HCT116 (cell line): ENCODE data around the gene BEND3. TPM values are rescaled to one million over a fixed set of nuclear protein-coding genes. Genes with fewer than 3 reads are reported as not detected.

Experiments used
- ATAC-seq: fragments of 200-7000 bp; cut with Tn5 transposase; 2 replicates; pipeline ENCODE4 v1.9.1; 2020; ENCODE audit warnings: mild to moderate bottlenecking, moderate library complexity
- BruUV-seq: library from RNA; stranded (reverse); fragments of 400-500 nt; replicated peaks from 2 replicates; lab custom pipeline; 2021; lab: Mats Ljungman, UMichigan
- CTCF ChIA-PET: fragments of 300-600 bp; sonication (Branson Sonifier 250); formaldehyde crosslinking; loops from one replicate; lab custom pipeline; 2021; ENCODE audit warnings: antibody characterized with exemption; lab: Charles Lee
- POLR2A ChIA-PET: fragments of 300-600, 350-600 bp; sonication (Branson Sonifier 250); formaldehyde crosslinking; loops from one replicate; lab custom pipeline; 2021; ENCODE audit warnings: antibody characterized with exemption; lab: Charles Lee
- RAD21 ChIA-PET, 2 experiments: fragments of 300-600 bp; sonication (Branson Sonifier 250); formaldehyde crosslinking; loops; one replicate each; lab custom pipeline; 2023; ENCODE audit warnings: low total read pairs in 2 of 2; ENCODE audit not compliant: uncharacterized antibody in 2 of 2, unreplicated experiment in 2 of 2, low non-redundant PET in 1 of 2; lab: Charles Lee
- DNase-seq: peaks from one replicate; pipeline ENCODE4 v3.0.0-alpha.2; 2010; ENCODE audit warnings: low read depth, low spot score
- H2AFZ ChIP-seq: fragments of 200-600 bp; shearing (Covaris generic), sonication (generic); 2 replicates; pipeline ENCODE4 v1.6.1; 2017; ENCODE audit warnings: low read depth, mixed run types, mixed read lengths, antibody characterized with exemption, low read length; ENCODE audit not compliant: poor library complexity, severe bottlenecking
- H3K27ac ChIP-seq: 2 replicates; pipeline ENCODE4 v1.5.1; 2012; ENCODE audit warnings: low read depth, low read length
- H3K27me3 ChIP-seq: fragments of 200-600 bp; sonication (generic); 2 replicates; pipeline ENCODE4 v1.6.1; 2016; ENCODE audit warnings: mixed run types, low read length, mixed read lengths; ENCODE audit not compliant: insufficient read depth
- H3K36me3 ChIP-seq, 2 experiments: fragments of 200-500 bp in 1 of 2; fragments of 200-600 bp in 1 of 2; sonication (Bioruptor generic) in 1 of 2; sonication (generic) in 1 of 2; 2 replicates each; pipeline versions ENCODE4 v1.5.1 to v1.6.1; 2014 to 2016; ENCODE audit warnings: low read length in 2 of 2, inconsistent platforms in 1 of 2, mixed read lengths in 1 of 2, mixed run types in 1 of 2; ENCODE audit not compliant: insufficient read depth in 2 of 2, control insufficient read depth in 1 of 2
- H3K4me1 ChIP-seq, 2 experiments: fragments of 200-600 bp in 1 of 2; sonication (generic) in 1 of 2; 2 replicates each; pipeline versions ENCODE4 v1.5.1 to v1.6.1; 2012 to 2017; ENCODE audit warnings: low read length in 2 of 2, inconsistent platforms in 1 of 2, mild to moderate bottlenecking in 1 of 2, mixed read lengths in 1 of 2, mixed run types in 1 of 2, moderate library complexity in 1 of 2; ENCODE audit not compliant: insufficient read depth in 2 of 2, control insufficient read depth in 1 of 2
- H3K4me2 ChIP-seq: fragments of 200-600 bp; sonication (generic); 2 replicates; pipeline ENCODE4 v1.6.1; 2017; ENCODE audit warnings: mixed run types, low read length, mixed read lengths
- H3K4me3 ChIP-seq, 2 experiments: fragments of 200-600 bp in 1 of 2; sonication (generic) in 1 of 2; replicated peaks in 1 of 2; 2 replicates each; pipeline ENCODE4 v1.5.1; 2011 to 2016; ENCODE audit warnings: low read length in 2 of 2, control low read depth in 1 of 2, low read depth in 1 of 2, mild to moderate bottlenecking in 1 of 2, mixed read lengths in 1 of 2, mixed run types in 1 of 2
- H3K79me2 ChIP-seq: fragments of 200-600 bp; sonication (generic); 2 replicates; pipeline ENCODE4 v1.6.1; 2017; ENCODE audit warnings: mild to moderate bottlenecking, mixed run types, low read length, moderate library complexity, mixed read lengths; ENCODE audit not compliant: insufficient read depth
- H3K9ac ChIP-seq: fragments of 200-600 bp; sonication (generic); 2 replicates; pipeline ENCODE4 v1.6.1; 2016; ENCODE audit warnings: low read length, mixed read lengths
- H3K9me2 ChIP-seq: fragments of 200-600 bp; sonication (generic), shearing (Covaris generic); 2 replicates; pipeline ENCODE4 v1.6.1; 2017; ENCODE audit warnings: mixed run types, mild to moderate bottlenecking, moderate library complexity; ENCODE audit not compliant: insufficient read depth
- H3K9me3 ChIP-seq, 2 experiments: fragments of 200-500 bp in 1 of 2; fragments of 200-600 bp in 1 of 2; sonication (Bioruptor generic) in 1 of 2; sonication (generic) in 1 of 2; 2 replicates each; pipeline ENCODE4 v1.6.1; 2014 to 2017; ENCODE audit warnings: low read length in 2 of 2, mixed read lengths in 2 of 2, inconsistent platforms in 1 of 2, low read depth in 1 of 2, mild to moderate bottlenecking in 1 of 2, mixed run types in 1 of 2, moderate library complexity in 1 of 2; ENCODE audit not compliant: control insufficient read depth in 1 of 2, insufficient read depth in 1 of 2
- H4K20me1 ChIP-seq: fragments of 200-600 bp; sonication (generic), shearing (Covaris generic); 2 replicates; pipeline ENCODE4 v1.6.1; 2017; ENCODE audit warnings: mixed run types, mild to moderate bottlenecking, moderate library complexity; ENCODE audit not compliant: insufficient read depth
- ATF3 ChIP-seq: IDR thresholded peaks from 2 replicates; pipeline ENCODE4 v1.6.1; 2012
- CEBPB ChIP-seq: IDR thresholded peaks from 2 replicates; pipeline ENCODE4 v1.6.1; 2012; ENCODE audit warnings: low read depth
- CTCF ChIP-seq, 3 experiments: fragments of 200-600 bp in 1 of 3; sonication (generic) in 1 of 3; IDR thresholded peaks in 2 of 3; conservative IDR thresholded peaks in 1 of 3; 2 replicates each; pipeline ENCODE4 v1.5.1; 2012 to 2017; ENCODE audit warnings: low read depth in 2 of 3, low read length in 2 of 3, antibody characterized with exemption in 1 of 3, borderline replicate concordance in 1 of 3, control low read depth in 1 of 3, mild to moderate bottlenecking in 1 of 3, mixed read lengths in 1 of 3, mixed run types in 1 of 3, moderate library complexity in 1 of 3; ENCODE audit not compliant: insufficient read depth in 1 of 3
- JUND ChIP-seq: IDR thresholded peaks from 2 replicates; pipeline ENCODE4 v1.6.1; 2012
- POLR2A ChIP-seq: IDR thresholded peaks from 2 replicates; pipeline ENCODE4 v1.7.0; 2011; ENCODE audit warnings: borderline replicate concordance; ENCODE audit not compliant: insufficient read depth, insufficient read length; ENCODE audit errors: extremely low read depth
- POLR2AphosphoS5 ChIP-seq: IDR thresholded peaks from 2 replicates; pipeline ENCODE4 v1.6.1; 2011; ENCODE audit warnings: mild to moderate bottlenecking, low read depth, low read length, moderate library complexity
- SIN3A ChIP-seq: IDR thresholded peaks from 2 replicates; pipeline ENCODE4 v1.6.1; 2012; ENCODE audit warnings: low read depth
- SP1 ChIP-seq: IDR thresholded peaks from 2 replicates; pipeline ENCODE4 v1.6.1; 2012; ENCODE audit warnings: low read depth
- TCF7L2 ChIP-seq: IDR thresholded peaks from 2 replicates; pipeline ENCODE4 v1.7.0; 2011; ENCODE audit warnings: borderline replicate concordance, inconsistent platforms; ENCODE audit not compliant: insufficient read depth, insufficient read length; ENCODE audit errors: extremely low read depth
- intact Hi-C: fragments of 100-400 bp; cut with micrococcal nuclease; formaldehyde crosslinking; loops from 2 replicates; pipeline ENCODE4 v1.10.0; 2022
- total RNA-seq: library from RNA; stranded (reverse); gene quantifications from one replicate; pipeline ENCODE4 v1.2.1, GENCODE V29; 2021; ENCODE audit not compliant: unreplicated experiment

BEND3 gene
- total RNA-seq, 1 experiment from 2014 or later: 6.3 TPM

- Histone ChIP-seq H3K9me2 (no peaks in the 10 kb centered on the region), H3K9me3 (no peaks in the 10 kb centered on the region), H3K79me2 (no peaks in the 10 kb centered on the region), H3K4me3 (no peak overlapping the region), H2AFZ (no peak overlapping the region), H3K4me1 (no peaks in the 10 kb centered on the region), H3K36me3 (no peaks in the 10 kb centered on the region), H3K9ac (no peak overlapping the region), H3K27ac (no peak overlapping the region), H3K27me3 (no peaks in the 10 kb centered on the region), H3K4me2 (no peak overlapping the region), H4K20me1 (no peaks in the 10 kb centered on the region)
- TF ChIP-seq SIN3A: no peak
- no peak for TF ChIP-seq ATF3
- TF ChIP-seq JUND: no peak
- TF ChIP-seq CTCF (IDR thresholded peaks at IDR 0.05 in 2 of 3, conservative IDR thresholded peaks at IDR 0.05 in 1 of 3; ENCODE audit: borderline replicate concordance in 1 of 3, insufficient read depth in 1 of 3, low read depth in 2 of 3, low read length in 2 of 3): no peak
- no peak for TF ChIP-seq POLR2A
- TF ChIP-seq POLR2AphosphoS5: no peak
- no peak for TF ChIP-seq TCF7L2
- no peak for TF ChIP-seq CEBPB
- TF ChIP-seq SP1: no peak
- DNase-seq: no peak
- POLR2A ChIA-PET: no interaction called here
- no peak for ATAC-seq
- no TSS peak for BruUV-seq
- CTCF ChIA-PET: no interaction called here
- RAD21 ChIA-PET: no interaction called here
- intact Hi-C loops: no loop called here
Observed at GRCh38 chr6:107069631-107070548, 45.4 kb downstream of the BEND3 start.
